Trophoblast cell (in vitro differentiated cells and primary cell): ENCODE data around the gene CCDC148.

ENCODE experiments used
- DNase-seq, 2 donors: peaks; one replicate each; pipeline ENCODE4 v3.0.0-alpha.2; 2016
- H2AFZ ChIP-seq: 2 replicates; pipeline ENCODE4 v1.6.1; 2013; ENCODE audit warnings: low read length, moderate library complexity, mild to moderate bottlenecking; ENCODE audit not compliant: insufficient read depth, poor library complexity
- H2AK5ac ChIP-seq: 2 replicates; pipeline ENCODE4 v1.6.1; 2013; ENCODE audit warnings: mild to moderate bottlenecking, low read length
- H2BK120ac ChIP-seq: 2 replicates; pipeline ENCODE4 v1.6.1; 2013; ENCODE audit warnings: low read length, mild to moderate bottlenecking, moderate library complexity; ENCODE audit not compliant: insufficient read depth, poor library complexity
- H2BK12ac ChIP-seq: 2 replicates; pipeline ENCODE4 v1.6.1; 2013; ENCODE audit warnings: mild to moderate bottlenecking, low read length, moderate library complexity
- H2BK5ac ChIP-seq: 2 replicates; pipeline ENCODE4 v1.6.1; 2013; ENCODE audit warnings: low read length, low read depth, moderate library complexity, mild to moderate bottlenecking; ENCODE audit not compliant: poor library complexity
- H3K14ac ChIP-seq: 2 replicates; pipeline ENCODE4 v1.6.1; 2013; ENCODE audit warnings: mild to moderate bottlenecking, low read length
- H3K18ac ChIP-seq: 2 replicates; pipeline ENCODE4 v1.6.1; 2013; ENCODE audit warnings: mild to moderate bottlenecking, low read length
- H3K23ac ChIP-seq: 2 replicates; pipeline ENCODE4 v1.6.1; 2013; ENCODE audit warnings: low read length
- H3K27ac ChIP-seq: 2 replicates; pipeline ENCODE4 v1.5.1; 2013; ENCODE audit warnings: low read depth, mild to moderate bottlenecking, inconsistent platforms, low read length, moderate library complexity
- H3K27me3 ChIP-seq: 2 replicates; pipeline ENCODE4 v1.6.1; 2013; ENCODE audit warnings: inconsistent platforms, mild to moderate bottlenecking, low read length, moderate library complexity; ENCODE audit not compliant: insufficient read depth
- H3K36me3 ChIP-seq, 2 experiments: 1 replicate in 1 of 2; 2 replicates in 1 of 2; pipeline ENCODE4 v1.6.1; 2013; ENCODE audit warnings: low read length in 2 of 2, mild to moderate bottlenecking in 2 of 2, moderate library complexity in 1 of 2; ENCODE audit not compliant: insufficient read depth in 2 of 2, control insufficient read depth in 1 of 2
- H3K4ac ChIP-seq: 2 replicates; pipeline ENCODE4 v1.6.1; 2013; ENCODE audit warnings: low read depth, mild to moderate bottlenecking, low read length, moderate library complexity
- H3K4me1 ChIP-seq, 2 experiments: 1 replicate in 1 of 2; 2 replicates in 1 of 2; pipeline ENCODE4 v1.6.1; 2013; ENCODE audit warnings: low read length in 2 of 2, mild to moderate bottlenecking in 2 of 2, moderate library complexity in 1 of 2; ENCODE audit not compliant: insufficient read depth in 2 of 2, control insufficient read depth in 1 of 2
- H3K4me2 ChIP-seq: 2 replicates; pipeline ENCODE4 v1.6.1; 2013; ENCODE audit warnings: inconsistent platforms, mild to moderate bottlenecking, low read length, moderate library complexity
- H3K4me3 ChIP-seq: 2 replicates; pipeline ENCODE4 v1.5.1; 2013; ENCODE audit warnings: mild to moderate bottlenecking, low read depth, low read length, inconsistent platforms
- H3K79me1 ChIP-seq: one replicate; pipeline ENCODE4 v1.6.1; 2013; ENCODE audit warnings: low read length
- H3K79me2 ChIP-seq: 2 replicates; pipeline ENCODE4 v1.6.1; 2013; ENCODE audit warnings: low read length, mild to moderate bottlenecking; ENCODE audit not compliant: control insufficient read depth, insufficient read depth, poor library complexity
- H3K9ac ChIP-seq: 2 replicates; pipeline ENCODE4 v1.6.1; 2013; ENCODE audit warnings: mild to moderate bottlenecking, low read length
- H3K9me3 ChIP-seq: 2 replicates; pipeline ENCODE4 v1.6.1; 2013; ENCODE audit warnings: low read depth, mild to moderate bottlenecking, control low read depth, inconsistent platforms, low read length; ENCODE audit not compliant: insufficient read depth
- H4K12ac ChIP-seq: 2 replicates; pipeline ENCODE4 v1.6.1; 2013; ENCODE audit warnings: low read depth, mild to moderate bottlenecking, low read length, moderate library complexity
- H4K8ac ChIP-seq: 2 replicates; pipeline ENCODE4 v1.6.1; 2013; ENCODE audit warnings: low read depth, mild to moderate bottlenecking, low read length, moderate library complexity
- H4K91ac ChIP-seq: one replicate; pipeline ENCODE4 v1.6.1; 2013; ENCODE audit warnings: low read depth, mild to moderate bottlenecking, low read length, moderate library complexity
- WGBS: extraction: QIAGEN DNeasy Blood & Tissue Kit; methylation state at CpG from one replicate; pipeline ENCODE4 v1.1.7; 2013; ENCODE audit warnings: missing lambda C conversion rate; ENCODE audit not compliant: insufficient read length, insufficient coverage; ENCODE audit errors: extremely low coverage; 5-methylcytosine and 5-hydroxymethylcytosine counted together

Gene CCDC148

DNA sequence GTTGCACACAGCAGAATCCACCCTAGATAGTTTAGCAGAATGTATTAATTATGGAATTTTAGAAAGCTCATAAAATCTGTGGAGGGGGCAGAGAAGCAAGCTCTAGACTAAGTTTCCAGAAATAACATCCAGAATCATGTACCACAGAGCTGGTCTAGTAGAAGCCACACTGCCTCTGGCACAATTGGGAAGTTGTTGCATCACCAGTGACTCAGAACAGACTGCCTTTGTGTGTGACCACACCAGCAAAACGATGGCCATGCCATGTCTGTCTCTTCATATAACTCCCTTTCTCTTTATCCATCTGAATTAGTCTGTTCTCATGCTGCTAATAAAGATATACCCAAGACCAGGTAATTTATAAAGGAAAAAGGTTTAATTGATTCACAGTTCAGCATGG, 158.9 kb downstream of the CCDC148 start:
- H3K27me3 ChIP-seq, result no peaks in the 10 kb centered on the region
- H2AK5ac ChIP-seq, result no peak overlapping the region
- H3K27ac ChIP-seq, result no peak overlapping the region
- H4K12ac ChIP-seq, result no peak overlapping the region
- H3K9me3 ChIP-seq, result no peaks in the 10 kb centered on the region
- no peak overlapping the region for H4K8ac ChIP-seq
- no peaks in the 10 kb centered on the region for H3K79me2 ChIP-seq
- no peak overlapping the region for H3K23ac ChIP-seq
- H3K9ac ChIP-seq, result no peak overlapping the region
- no peak overlapping the region for H2AFZ ChIP-seq
- WGBS, result no CpG with 5 or more reads among the region's 1 CpG
- H3K4me1 ChIP-seq, result no peaks in the 10 kb centered on the region
- no peak overlapping the region for H3K14ac ChIP-seq
- H3K18ac ChIP-seq, result no peak overlapping the region
- no peaks in the 10 kb centered on the region for H3K79me1 ChIP-seq
- H2BK5ac ChIP-seq, result no peak overlapping the region
- H3K4me3 ChIP-seq, result no peak overlapping the region
- no peaks in the 10 kb centered on the region for H3K36me3 ChIP-seq
- H3K4ac ChIP-seq, result no peak overlapping the region
- no peak overlapping the region for H3K4me2 ChIP-seq
- no peak overlapping the region for H2BK12ac ChIP-seq
- no peak overlapping the region for H4K91ac ChIP-seq
- no peak overlapping the region for H2BK120ac ChIP-seq
- peak; percentile 23 to 49 for DNase-seq

- H2BK120ac ChIP-seq, result no peak overlapping the region
- no peaks in the 10 kb centered on the region for H3K4me1 ChIP-seq
- no peak overlapping the region for H4K8ac ChIP-seq
- no peak overlapping the region for H2AK5ac ChIP-seq
- no peaks in the 10 kb centered on the region for H3K9me3 ChIP-seq
- no peaks in the 10 kb centered on the region for H3K36me3 ChIP-seq
- H3K14ac ChIP-seq, result no peak overlapping the region
- H2BK12ac ChIP-seq, result no peak overlapping the region
- H3K4me2 ChIP-seq, result no peak overlapping the region
- no peak overlapping the region for H3K4me3 ChIP-seq
- no peak overlapping the region for H3K4ac ChIP-seq
- no peak for DNase-seq
- no CpG with 5 or more reads among the region's 2 CpGs for WGBS
- H3K79me2 ChIP-seq, result no peaks in the 10 kb centered on the region
- no peak overlapping the region for H2BK5ac ChIP-seq
- H3K18ac ChIP-seq, result no peak overlapping the region
- no peak overlapping the region for H4K91ac ChIP-seq
- H3K27me3 ChIP-seq, result no peaks in the 10 kb centered on the region
- H3K9ac ChIP-seq, result no peak overlapping the region
- H2AFZ ChIP-seq, result no peak overlapping the region
- no peaks in the 10 kb centered on the region for H3K79me1 ChIP-seq
- no peak overlapping the region for H3K23ac ChIP-seq
- no peak overlapping the region for H4K12ac ChIP-seq
- H3K27ac ChIP-seq, result no peak overlapping the region
Measured at GRCh38 chr2:158297120-158297519, 159.4 kb downstream of the CCDC148 start.

DNA sequence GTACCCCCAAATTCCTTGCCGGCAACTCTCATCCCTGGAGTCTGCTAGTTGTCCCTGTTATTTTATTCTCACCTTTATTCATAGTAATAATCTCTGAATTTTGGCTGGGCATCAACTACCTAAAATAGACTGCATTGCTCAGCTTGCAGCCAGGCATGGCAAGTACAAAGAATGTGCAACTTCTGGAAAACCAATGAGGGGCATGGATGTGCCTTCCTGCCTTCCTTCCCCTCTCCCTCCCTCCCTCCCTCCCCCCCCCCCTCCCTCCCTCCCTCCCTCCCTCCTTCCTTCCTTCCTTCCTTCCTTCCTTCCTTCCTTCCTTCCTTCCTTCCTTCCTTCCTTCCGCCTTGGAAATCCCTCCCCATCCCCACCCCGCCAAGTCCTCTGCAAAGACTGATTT, 162.8 kb downstream of the CCDC148 start:
- Histone ChIP-seq H3K9me3 (peaks cover 2% of the 10 kb centered on the region), H3K4me3 (no peak overlapping the region), H4K8ac (no peak overlapping the region), H3K79me1 (no peaks in the 10 kb centered on the region), H3K27me3 (no peaks in the 10 kb centered on the region), H3K23ac (no peak overlapping the region), H2BK5ac (no peak overlapping the region), H3K4me1 (no peaks in the 10 kb centered on the region), H4K91ac (no peak overlapping the region), H3K18ac (no peak overlapping the region), H2BK12ac (no peak overlapping the region), H3K4me2 (no peak overlapping the region), H3K36me3 (no peaks in the 10 kb centered on the region), H3K79me2 (no peaks in the 10 kb centered on the region), H3K27ac (no peak overlapping the region), H2AK5ac (no peak overlapping the region), H3K9ac (no peak overlapping the region), H3K14ac (no peak overlapping the region), H2BK120ac (no peak overlapping the region), H2AFZ (no peak overlapping the region), H4K12ac (no peak overlapping the region), H3K4ac (no peak overlapping the region)
- no CpG with 5 or more reads among the region's 3 CpGs for WGBS
- DNase-seq, result no peak

- H2BK5ac ChIP-seq, result no peak overlapping the region
- WGBS, result no CpG with 5 or more reads among the region's 2 CpGs
- H3K79me2 ChIP-seq, result no peaks in the 10 kb centered on the region
- H4K12ac ChIP-seq, result no peak overlapping the region
- H3K9ac ChIP-seq, result no peak overlapping the region
- H3K18ac ChIP-seq, result no peak overlapping the region
- H3K4me3 ChIP-seq, result no peak overlapping the region
- no peak overlapping the region for H3K14ac ChIP-seq
- H2BK12ac ChIP-seq, result no peak overlapping the region
- H3K9me3 ChIP-seq, result peaks cover 4% of the 10 kb centered on the region
- H4K8ac ChIP-seq, result no peak overlapping the region
- H3K27me3 ChIP-seq, result no peaks in the 10 kb centered on the region
- no peaks in the 10 kb centered on the region for H3K36me3 ChIP-seq
- H3K23ac ChIP-seq, result no peak overlapping the region
- no peak overlapping the region for H4K91ac ChIP-seq
- H2AFZ ChIP-seq, result no peak overlapping the region
- H3K4ac ChIP-seq, result no peak overlapping the region
- H2BK120ac ChIP-seq, result no peak overlapping the region
- H2AK5ac ChIP-seq, result no peak overlapping the region
- H3K4me1 ChIP-seq, result no peaks in the 10 kb centered on the region
- DNase-seq, result no peak
- H3K27ac ChIP-seq, result no peak overlapping the region
- no peaks in the 10 kb centered on the region for H3K79me1 ChIP-seq
- H3K4me2 ChIP-seq, result no peak overlapping the region
Measured at GRCh38 chr2:158291544-158292180, 164.9 kb downstream of the CCDC148 start.
